GM11168 (cell line): ENCODE data around the gene RIMS3.
"Not testable (repeated sequence)": the region's sequence is repeated elsewhere in the genome, so short reads cannot be mapped to it uniquely, and the experiment has no call there.

Experiments
- in situ Hi-C: fragments of 300-500 bp; cut with MboI; formaldehyde crosslinking; loops from one replicate; pipeline ENCODE4 v1.12.0; 2022; ENCODE audit warnings: low sequenced_read_pairs; ENCODE audit not compliant: unreplicated experiment

Gene RIMS3

GRCh38 chr1:40635763-40636500 lies 29.6 kb downstream of the RIMS3 start:
- in situ Hi-C loops: no loop called here

DNA sequence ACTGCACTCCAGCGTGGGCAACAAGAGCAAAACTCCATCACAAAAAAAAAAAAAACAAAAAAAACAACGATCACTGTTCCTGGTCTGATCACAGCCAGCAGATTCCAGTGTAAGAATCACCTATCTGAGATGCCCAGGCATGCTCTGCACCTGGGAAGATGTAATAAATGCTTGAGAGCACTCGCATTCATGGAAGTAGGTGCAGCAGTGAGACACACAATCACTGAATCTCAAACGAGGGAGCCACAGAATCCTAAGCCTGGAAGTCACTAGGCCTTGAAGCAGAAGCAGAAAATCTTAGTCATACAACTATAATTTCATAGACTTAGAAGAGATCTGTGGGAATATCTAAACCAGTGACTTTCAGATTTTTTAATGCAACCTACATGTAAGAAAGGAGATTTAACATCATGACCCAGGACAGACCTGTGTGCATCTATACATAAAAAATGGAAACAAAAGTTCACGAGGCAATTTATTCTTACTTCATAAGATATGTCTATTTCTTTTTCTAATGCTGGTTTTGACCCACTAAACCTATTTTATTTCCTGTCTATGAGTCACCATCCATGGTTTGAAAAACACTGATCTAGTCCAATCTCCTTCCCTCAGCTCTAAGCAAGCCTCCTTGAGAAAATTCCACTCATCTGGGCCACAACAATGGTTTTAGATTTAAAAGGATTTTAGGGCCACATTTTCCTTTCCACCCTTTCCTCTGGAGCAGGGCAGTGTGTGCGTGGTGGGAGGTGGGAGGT lies 30.4 kb downstream of the RIMS3 start:
- in situ Hi-C loops: no loop called here

DNA sequence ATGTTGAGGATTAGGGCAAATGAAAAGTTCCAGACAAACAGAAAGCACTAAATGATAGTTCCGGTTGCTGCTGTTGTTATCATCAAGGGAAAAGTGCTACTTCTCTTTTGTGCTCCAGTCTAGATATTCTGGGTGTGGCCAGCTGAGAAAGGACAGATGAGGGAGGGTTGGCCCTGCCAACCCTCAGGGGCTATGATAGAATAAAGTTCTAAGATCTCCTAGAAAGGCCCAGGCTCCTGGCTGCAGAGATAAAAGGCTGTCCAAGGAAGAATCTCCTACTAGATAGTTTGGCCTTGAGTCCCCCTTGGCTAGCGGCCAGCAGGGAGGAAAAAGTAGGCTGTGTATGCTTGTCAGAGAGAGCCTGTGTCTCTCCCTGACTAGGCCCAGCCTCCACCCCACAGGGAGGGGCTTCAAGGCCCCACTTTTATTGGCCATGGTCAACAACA lies 31.5 kb downstream of the RIMS3 start:
- in situ Hi-C loops: no loop called here

DNA sequence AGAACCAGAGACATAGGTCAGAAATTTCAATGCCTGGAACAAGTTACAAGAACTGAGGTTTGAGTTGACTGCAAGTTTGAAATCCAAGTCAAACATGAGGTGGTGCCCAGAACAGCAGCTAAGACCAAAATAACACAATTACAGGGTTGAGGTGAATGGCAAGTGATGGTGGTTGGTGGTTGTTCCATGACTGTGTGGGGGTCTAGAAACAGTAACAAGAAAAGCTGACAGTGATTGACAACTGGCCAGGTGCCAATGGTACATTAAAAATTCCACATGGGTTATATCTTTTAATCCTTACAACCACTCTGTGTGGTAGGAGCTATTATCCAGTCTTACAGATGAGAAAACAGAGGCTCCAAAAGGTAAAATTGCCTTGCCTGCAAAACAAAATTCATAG lies 32.0 kb downstream of the RIMS3 start:
- in situ Hi-C loops: no loop called here

GRCh38 chr1:40630488-40631223 lies 34.8 kb downstream of the RIMS3 start:
- in situ Hi-C loops: no loop called here

- in situ Hi-C loops: not testable (repeated sequence)
These were observed 35.9 kb downstream of the RIMS3 start for GRCh38 chr1:40629546-40629945.

DNA sequence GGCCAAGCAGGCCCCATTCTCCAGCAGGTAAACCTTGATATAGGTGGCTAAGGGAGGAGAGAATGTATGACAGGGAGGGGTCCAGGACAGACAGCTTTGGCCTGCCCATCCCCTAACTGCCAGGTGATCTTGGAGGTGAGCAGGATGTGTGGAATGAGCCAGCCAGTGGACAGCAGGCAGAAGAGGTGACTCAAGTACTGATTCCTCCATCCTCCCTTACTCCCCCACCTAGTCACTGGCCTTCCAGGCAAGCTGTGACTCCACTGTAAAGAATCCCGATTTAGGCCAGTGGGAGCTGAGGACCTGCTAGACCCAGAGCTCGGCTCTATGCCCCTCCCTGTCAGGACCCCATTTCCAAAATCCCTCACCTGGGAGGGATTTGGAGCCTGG lies 36.6 kb downstream of the RIMS3 start:
- in situ Hi-C loops: no loop called here

DNA sequence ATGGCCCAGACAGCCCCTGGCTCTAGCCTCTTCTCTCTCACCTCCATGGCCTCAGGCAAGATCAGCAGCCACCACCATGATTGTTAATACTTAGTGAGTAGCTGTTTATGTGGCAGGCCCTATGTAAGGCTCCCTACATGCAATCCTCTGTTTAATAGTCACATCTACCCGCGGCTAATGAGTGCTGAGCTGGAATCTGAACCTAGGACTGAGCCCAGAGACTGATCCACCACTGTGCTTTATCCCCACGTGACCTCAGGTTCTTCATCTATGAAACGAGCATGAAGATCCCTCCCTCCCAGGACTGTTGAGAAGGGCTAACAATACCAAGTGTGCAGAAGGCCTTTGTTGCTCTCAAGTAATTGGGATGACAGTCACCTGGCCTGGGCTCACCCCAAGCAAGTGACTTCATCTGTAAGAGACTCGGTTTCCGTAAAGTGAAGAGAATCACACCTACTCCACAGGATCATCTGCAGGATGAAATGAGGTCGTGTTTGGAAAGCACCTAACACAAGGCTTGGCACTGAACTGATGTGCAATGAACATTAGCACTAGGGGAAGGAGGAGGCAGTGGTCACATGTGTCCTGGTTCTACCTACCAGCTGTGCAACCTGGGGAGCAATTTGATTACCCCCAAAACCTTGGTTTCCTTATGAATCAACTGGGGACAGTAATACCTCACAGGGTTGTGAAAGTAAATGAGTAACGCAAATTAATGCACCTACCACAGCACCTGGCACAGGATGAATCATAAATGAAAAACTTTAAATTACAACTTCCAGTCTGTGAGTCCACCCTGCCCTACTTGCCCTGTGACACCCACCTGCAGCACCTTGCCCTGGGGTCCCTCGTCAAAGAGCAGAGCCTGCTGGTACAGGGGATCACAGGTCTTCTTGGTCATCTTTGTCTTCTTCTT lies 37.2 kb downstream of the RIMS3 start:
- in situ Hi-C loops: no loop called here

DNA sequence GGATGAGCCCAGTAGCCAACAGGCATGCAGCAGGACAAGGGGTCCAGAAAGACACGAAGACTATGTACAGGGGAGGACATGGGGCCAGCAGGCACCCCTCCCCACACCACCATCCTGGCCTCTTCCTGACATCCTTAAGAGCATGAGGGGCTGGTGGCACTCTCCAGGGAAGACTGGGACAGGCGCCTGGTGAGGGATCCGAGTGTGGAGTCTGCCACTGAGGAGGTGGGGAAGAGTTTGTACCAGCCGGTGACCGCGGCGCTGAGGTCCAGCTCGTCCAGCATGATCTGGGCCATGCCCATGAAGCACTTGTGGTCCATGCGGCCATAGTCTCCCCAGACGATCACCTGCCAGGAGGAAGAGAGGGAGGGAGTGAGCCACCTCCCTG lies 39.1 kb downstream of the RIMS3 start:
- in situ Hi-C loops: no loop called here

DNA sequence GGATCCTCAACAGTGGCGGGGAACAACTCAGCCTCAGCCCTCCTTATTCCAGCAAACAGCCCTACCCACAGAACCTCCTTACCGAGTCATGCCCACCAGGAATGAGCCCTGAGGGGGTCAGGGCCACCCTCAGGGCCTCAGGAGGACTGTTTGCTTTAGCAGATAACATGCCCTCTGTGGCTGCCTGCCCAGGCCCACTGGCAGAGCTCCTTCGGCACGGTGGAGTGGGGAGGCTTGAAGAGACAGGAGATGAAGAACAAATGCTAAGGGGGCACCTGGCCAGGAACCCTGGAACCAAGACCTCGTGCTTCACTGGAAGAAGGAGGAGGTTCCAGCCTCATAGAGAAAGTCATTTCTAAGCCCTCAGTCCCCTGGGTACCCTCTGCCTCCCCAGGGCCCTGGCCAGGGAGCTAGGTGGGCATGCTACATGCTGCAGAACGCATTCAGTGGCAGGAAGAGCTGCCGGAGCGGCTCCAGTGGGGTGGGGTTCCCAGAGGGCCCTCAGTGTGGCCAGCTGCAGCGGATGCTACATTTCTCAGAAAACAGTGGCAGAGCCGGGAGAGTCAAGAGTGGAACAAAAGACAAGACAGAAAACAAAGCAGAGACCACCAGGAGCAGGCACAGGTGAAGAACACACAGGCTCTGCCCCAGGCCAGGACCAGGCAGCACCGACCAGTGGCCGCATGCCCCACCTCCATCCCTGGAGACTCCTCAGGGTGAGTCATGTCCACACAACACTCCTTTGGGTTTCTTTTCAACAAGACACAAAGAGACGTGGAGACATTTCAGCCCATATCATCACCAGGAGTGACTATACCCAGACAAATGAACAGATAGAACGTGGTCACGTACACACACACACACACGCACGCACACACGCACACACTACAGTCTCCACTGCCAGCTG lies 39.8 kb downstream of the RIMS3 start:
- in situ Hi-C loops: no loop called here

GRCh38 chr1:40625076-40625475 lies 40.4 kb downstream of the RIMS3 start:
- in situ Hi-C loops: no loop called here

- in situ Hi-C loops: no loop called here
These were observed 42.4 kb downstream of the RIMS3 start for GRCh38 chr1:40622936-40623629.

DNA sequence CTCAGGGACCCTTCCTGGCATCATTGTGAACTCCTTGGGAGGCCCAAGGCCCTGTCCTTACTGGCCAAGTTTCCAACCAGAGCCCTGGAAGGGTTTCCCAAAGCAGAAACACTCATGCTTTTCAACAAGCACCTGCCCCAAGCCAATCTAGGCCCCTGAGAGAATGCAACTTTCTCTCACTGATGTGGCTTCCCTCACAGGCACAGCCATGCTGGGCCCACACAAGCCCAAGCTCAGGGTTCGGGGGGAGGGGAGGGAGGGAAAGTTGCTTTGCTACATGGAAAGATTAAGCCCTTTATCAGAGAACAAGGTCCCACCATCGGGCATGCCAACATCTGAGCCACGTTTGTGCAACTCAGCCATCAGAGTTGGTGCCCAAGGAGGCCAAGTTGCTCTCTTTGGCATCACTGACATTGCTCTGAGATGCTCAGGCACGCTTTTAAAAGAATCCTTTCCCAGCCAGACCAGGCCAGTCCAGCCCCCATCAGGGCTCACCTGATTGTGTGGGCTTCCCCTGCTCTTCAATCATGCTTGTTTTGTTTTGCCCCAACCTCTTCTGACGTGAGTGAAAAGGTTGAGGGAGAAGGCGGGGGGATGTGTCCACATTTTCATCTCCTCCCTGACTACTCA lies 43.5 kb downstream of the RIMS3 start:
- in situ Hi-C loops: no loop called here

DNA sequence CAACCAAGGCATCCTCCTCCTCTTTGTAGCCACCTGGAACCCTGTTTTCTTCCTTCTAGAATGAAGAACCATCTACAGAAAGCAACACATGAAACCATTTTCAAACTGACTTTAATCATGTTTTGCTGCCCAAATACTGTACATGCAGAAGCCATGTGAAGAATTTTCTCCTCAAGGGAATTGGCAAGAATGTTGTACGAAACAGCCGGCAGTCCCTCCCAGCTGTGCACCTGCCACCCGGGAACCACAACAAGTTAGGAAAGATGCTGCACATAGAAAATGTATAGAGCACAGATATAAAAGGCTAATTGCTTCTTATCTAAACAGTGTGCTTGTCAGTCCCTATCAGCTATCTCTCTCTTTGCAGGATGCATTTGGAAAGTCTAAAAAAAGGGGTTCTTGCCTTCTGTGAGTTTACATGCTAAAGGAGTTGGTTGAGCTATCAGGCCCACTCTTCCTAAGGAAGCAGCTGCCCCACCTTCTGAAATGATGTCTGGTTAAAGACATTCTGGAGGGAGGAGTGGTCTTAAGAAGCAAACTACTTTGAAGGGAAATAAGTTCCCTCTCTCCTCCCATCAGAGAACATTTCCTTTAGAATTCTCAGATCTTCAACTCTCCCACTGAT lies 44.8 kb downstream of the RIMS3 start:
- in situ Hi-C loops: no loop called here

DNA sequence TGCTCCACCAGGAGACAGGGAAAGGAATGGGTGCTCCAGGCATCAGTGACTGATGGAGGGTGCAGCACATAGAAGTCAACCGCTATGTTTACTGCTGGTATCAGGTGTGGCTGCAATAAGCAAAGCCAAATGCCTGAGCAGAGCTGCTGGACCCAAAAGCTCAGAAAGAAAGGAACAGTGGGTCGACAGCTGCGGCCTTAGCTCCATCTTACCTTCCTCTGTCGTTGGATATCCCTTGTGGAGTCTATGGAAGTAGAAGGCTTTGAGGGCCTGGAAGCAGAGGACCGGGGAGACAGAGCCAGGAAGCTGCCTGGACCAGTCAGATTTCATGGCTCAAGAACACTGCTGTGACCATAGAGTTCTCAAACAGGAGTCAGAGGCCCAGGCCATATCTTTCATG lies 45.3 kb downstream of the RIMS3 start:
- in situ Hi-C loops: no loop called here

DNA sequence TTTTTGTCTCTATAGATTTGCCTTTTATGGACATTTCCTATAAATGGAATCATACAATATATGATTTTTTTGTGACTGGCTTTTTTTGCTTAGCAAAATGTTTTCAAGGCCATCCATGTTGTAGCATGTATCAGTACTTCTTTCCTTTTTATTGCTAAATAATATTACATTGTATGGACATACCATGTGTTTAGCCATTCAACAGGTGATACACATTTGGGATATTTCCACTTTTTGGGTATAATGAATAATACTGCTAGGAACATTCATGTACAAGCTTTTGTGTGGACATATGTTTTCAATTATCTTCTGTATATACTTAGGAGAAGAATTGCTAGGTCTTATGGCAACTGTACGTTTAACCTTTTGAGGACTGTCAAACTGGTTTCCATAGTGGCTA lies 47.4 kb downstream of the RIMS3 start:
- in situ Hi-C loops: no loop called here

DNA sequence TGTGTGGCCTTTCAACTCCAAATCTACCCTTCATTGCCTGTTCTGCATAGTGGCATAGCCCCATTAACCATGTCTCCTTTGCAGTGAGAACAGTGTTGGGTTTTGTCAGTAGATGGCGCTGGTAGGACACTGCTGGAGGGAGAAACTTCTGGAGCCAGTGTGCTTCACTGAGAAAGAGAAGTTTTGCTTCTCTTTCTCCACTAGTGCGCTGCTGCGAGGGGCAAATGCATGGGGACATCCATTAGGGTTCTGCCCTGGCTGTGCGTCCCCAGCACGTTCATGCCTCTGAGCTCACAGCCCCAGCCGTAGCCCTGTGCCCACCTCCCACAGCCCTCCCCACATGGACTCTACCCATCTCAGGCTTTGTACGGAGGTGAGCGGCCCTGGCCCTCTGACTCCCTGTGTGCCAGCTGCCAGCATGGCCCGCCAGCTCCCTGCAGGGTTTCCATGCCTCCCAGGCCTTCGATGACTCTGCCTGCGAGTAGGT lies 53.1 kb downstream of the RIMS3 start:
- in situ Hi-C loops: no loop called here

DNA sequence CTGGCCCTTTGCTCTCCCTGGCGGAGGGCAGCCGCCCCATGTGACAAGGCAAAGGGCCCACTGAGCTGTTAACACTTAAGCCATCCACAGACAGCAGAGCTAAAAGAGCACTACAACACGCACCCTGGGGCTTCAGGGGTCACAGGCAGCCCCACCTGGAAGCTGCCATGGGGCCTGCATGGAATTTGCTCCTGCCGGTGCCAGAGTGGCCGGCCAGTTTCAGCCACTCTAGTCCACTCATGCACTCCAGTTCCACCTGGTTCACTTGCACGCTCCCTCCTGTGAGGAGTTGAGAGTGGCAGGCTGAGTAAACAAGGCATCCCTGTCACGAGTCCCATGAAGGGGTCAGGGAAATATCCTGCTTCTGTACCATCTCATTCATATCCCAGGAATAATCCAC lies 55.3 kb downstream of the RIMS3 start:
- in situ Hi-C loops: no loop called here
